SKM-1 treated with dmso at 0.1 percent for 144 hours (cell line): ENCODE measurements around the gene PTPRS.
"Not testable (repeated sequence)": the region's sequence is repeated elsewhere in the genome, so short reads cannot be mapped to it uniquely, and the experiment has no call there.

Experiments
- DNase-seq: peaks from one replicate; lab custom pipeline; 2025; ENCODE audit not compliant: unreplicated experiment; lab: John Stamatoyannopoulos, UW

Gene PTPRS

DNA sequence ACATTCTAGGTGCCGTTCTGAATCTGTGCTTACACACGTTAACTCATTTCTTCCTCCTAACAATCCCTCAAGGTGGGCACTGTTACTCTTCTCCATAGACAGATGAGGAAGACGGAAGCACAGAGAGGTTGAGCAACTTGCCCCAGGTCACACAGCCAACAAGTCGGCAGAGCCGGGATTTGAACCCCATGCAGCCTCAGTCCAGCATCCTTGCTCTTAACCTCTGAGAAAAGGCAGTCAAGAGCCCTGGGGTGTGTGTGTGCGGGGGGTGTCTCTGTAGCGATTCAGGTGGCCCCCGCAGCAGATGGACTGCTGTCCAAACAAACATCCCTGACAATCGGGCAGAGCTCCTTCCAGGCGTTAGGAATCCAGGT is 6.3 kb downstream of the PTPRS start:
- DNase-seq: no peak

DNA sequence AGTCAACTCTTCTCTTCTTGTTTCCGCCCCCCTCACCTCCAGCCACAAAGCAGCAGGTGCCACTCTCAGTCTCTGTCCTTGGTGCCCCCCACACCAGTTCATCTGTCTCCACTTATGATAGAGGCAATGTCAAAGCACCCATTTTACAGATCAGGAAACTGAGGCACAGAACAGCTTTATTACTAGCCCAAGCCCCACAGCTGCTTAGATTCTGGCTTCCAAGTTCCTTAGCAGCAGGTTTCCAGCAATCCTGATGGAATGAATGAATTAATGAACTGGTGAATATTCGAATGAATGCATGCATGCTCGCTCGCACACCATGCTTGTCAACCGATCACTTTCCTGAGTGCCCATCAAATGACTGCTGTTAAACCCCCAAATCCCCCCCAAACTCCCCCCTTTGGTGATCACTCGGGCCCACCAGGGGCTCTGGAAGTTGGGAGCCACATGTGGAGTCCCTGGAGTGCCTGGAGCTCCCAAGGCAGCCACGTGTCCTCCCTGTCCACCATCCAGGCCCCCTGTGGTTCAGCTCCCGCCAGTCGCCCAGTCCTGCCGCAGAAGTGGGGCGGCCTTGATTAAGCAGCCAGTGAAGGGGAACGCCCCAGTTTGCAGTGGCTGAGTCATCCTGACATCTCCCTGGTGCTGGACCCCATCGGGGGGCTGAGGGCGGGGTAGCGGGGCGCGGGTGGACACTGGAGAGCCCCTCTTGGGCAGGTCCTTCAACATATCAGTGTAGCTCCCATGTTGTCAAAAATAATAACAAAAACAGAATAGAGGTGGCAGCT is 6.8 kb downstream of the PTPRS start:
- DNase-seq: no peak

DNA sequence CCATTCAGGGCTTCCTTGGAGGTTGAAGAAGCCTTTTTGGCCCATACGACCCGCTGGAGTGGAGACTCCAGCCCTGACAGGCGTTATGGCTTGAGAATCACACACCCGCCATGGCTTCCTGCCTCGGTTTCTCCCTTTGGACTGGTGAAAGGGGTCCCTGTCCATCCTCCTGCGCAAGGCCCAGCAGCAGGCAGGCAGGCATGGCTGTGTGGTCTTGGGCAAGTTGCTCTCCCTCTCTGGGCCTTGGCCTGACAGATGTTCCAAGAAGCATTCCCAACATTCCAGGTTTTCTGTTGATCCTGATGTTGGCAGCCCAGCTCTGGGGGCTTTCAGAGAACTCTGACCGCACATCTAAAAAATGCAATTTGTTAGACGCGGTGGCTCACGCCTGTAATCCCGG is 8.1 kb downstream of the PTPRS start:
- DNase-seq: no peak

DNA sequence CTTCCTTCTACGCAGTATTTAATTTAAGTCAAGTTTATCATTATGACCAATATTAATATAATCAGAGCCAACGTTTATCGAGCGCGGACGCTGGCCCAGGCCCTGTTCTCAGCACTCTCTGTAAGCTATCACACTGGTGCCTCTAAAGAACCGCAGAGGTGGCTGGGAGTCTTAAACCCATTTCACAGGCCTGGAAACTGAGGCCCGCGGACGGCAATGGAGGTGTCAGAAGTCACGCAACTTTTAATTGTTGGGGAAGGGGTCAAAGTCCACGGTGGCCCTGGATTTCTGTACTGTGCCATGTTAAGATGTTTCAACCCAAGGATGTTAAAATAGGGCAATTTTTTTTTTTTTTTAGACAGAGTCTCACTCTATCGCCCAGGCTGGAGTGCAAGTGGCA is 8.8 kb downstream of the PTPRS start:
- no peak for DNase-seq

DNA sequence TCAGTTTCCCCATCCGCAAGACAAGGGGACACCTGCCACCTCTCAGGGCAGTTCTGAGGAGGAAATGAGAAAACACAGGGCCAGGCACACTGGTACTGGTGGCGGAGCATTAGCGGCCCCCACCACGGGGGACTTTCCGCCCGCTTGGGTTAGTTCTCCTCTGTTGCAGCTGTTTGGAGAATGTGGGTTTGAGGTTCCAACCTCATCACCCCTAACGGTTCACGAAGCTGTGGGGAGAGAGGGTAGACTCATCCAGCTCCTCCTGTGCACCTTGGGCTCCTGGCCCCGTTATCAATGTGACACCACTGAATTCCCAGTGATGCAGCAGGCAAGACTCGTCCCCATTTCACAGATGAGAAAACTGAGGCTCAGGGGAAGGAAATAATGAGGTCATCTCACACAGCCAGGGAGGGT is 10.3 kb downstream of the PTPRS start:
- no peak for DNase-seq

DNA sequence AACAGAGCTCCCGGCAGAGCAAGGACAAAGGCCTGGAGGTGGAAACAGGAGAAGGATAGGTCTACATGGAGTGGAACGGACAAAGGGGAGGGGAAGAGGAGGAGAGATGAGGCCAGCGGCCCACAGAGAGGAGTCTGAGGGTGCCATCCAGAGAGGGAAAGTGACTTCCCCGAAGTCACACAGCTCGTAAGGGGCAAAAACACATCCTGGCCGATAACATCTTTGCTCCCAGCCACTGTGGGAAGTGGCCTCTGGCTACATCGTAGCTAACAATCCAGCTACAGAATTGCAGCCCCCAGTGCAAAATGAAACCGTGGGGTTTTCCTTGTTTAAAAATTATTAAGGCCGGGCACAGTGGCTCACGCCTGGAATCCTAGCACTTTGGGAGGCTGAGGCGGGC is 11.5 kb downstream of the PTPRS start:
- DNase-seq: no peak

DNA sequence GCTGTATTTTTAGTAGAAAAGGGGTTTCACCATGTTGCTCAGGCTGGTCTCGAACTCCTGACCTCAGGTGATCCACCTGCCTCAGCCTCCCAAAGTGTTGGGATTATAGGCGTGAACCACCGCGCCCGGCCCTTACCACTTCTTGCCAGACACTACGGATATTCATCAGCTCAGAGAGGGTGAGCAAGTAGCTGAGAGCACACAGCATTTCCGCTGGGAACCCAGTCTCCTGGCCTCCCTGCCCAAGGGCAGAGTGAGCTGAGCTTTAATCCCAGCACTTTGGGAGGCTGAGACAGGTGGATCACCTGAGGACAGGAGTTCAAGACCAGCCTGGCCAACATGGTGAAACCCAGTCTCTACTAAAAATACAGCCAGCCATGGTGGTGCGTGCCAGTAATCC is 12.2 kb downstream of the PTPRS start:
- not testable (repeated sequence) for DNase-seq

DNA sequence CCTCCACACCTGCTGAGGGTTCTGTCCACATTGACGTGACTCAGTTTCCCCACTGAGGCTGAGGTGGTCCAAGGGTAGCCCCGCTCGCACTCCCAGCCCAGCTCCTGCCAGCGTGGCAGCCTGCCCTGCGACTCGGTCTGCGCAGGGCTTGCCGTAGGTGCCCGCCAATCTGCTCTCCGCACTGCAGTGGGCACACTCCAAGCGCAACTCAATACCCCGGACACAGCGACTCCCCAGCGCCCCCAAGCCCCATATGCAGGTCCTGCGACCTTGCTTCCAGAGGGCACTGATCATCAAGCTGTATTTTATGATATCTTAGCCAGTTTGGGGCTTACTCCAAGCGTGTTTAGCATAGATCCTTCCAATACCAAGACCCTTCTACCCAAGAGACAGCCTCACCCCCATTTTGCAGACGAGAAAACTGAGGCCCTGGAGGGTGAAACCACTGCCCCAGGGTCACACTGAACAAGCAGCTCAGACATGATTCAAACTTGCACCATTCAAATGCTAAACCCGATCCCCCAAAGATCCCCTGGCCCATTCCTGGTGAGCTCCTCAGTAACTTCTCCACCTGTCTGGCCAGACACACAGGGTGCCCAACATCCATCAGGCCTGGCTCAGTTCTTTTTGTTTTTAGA is 13.5 kb downstream of the PTPRS start:
- no peak for DNase-seq

DNA sequence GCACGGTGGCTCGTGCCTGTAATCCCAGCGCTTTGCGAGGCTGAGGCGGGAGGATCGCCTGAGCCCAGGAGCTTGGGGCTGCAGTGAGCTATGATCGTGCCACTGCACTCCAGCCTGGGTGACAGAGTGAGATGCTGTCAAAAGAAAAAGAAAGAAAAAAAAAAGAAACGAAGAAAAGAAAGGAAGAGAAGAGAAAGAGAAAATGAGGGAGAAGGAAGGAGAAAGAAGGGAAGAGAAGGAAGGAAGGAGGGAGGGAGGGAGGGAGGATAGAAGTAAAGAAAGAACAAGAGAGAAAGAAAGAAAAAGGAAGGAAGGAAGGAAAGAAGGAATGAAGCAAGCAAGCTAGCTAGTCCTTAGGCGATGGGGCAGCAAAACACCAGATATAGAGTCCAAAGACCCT is 14.1 kb downstream of the PTPRS start:
- no peak for DNase-seq

DNA sequence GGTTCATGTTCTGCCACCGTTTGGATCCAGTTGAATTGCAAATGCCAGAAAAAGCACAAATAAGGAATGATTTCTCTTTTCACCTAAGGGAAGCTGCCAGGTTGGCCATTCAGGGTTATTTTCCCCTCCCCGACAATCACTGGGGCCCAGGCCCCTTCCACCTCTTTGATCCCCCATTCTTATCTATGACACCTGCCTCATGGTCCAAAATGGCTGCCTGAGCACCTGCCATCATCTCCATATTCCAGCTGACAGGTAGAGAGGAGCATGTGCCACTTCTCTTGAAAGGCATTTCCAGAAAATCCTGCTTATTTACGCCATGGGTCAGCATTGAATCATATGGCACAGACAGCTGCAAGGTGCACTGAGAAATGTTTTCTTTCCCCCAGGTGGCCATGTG is 15.7 kb downstream of the PTPRS start:
- DNase-seq: no peak

DNA sequence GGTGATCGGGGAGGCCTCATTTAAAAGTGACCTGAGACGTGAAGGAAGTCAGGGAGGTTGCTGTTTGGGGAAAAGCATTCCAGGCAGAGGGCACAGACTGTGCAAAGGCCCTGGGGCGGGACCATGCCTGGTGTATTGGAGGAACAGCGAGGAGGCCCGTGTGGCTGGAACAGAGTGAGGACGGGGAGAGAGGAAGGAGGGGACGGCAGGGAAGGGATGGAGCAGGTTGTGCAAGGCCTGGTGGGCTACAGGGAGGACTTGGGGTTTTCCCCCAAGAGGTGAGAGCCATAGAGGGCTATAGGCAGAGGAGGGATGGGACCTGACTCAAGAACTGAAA is 17.2 kb downstream of the PTPRS start:
- no peak for DNase-seq

DNA sequence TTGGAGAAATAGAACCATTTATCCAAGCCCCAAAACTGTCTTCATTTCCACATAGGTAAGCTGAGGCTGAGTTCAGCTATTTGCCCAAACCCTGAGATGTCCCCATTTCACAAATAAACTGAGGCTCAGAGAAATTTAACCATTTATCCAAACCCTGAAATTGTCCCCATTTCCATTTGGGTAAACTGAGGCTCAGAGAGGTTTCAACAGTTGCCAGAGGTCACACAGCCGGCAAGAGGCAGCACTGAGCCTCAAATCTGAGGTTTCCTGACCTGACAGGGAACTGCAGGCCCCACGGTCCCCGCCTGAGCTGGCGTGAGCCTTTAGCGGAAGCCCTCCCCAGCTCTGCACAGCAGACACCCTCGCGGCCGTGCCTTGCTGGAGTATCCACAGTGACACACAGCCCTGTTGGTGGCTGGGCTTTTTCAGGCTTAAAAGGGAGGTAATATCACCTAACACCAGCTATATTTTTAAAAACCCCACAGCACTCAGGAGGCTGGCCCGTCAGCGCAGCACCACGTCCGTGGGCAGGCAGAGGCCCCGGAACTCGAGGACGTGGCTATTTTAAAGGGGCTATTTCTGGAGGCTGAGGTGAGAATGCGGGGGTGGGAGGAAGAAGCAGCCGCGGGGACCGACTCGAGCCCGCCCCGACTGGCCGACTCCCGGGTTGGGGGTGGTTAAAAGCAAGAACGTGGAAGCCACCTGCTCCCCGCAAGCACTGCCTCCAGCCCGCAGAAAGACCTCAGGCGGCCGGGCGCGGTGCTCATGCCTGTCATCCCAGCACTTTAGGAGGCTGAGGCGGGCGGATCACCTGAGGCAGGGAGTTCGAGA is 18.5 kb downstream of the PTPRS start:
- peak; percentile 39 for DNase-seq

DNA sequence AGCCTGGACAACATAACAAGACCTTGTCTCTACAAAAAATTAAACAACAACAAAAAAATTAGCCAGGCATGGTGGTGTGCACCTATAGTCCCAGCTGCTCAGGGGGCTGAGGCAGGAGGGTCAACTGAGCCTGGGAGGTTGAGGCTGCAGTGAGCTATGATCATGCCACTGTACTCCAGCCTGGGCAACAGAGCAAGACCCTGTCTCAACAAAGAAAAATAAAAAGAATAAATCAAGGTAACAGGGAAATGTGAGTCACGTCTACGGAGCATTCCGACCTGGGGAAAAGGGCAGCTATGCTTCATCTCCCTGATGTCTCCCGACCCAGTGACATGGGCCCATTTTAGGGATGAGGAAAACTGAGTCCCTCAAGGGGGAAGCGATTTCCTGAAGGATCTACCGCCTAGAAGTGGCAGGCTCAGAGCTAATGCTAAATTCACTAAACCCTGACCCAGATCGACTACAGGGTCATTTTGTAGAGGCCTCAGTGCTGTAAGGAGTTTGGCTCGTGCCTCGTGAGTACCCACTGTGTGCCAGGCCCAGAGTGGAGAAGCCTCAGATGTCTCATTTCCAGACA is 19.5 kb downstream of the PTPRS start:
- no peak for DNase-seq

DNA sequence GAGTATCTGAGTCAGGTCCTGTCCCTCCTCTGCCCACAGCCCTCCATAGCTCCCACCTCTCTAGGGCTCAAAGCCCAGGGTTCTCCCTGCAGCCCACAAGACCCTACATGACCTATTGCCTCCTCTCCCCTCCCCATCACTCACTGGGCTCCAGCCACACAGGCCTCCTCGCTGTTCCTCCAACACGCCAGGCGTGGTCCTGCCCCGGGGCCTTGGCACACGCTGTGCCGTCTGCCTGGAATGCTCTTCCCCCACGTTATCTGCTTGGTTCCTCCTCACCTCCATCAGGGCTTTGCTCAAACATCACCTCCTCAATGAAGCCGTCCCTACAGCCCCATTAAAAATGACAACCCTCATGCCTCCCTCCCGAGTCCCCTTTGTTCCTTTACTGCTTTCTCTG is 21.1 kb downstream of the PTPRS start:
- DNase-seq: no peak

DNA sequence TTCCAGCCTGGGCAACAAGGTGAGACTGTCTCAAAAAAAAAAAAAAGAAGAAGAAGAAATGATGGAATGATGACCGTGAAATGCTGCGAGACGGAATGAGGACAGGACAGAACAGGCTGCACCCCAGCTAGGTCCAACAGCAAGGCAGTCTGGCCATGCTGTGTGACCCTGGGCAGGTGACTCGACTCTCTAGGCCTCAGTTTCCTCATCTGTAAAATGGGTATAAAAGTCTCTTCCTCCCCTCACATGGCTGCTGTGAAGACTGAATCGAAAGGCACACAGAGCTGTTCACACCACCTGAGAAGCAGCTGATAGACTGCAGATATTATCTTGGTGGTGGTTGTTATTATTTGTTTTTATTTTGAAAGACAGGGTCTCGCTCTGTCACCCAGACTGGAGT is 22.3 kb downstream of the PTPRS start:
- DNase-seq: no peak

DNA sequence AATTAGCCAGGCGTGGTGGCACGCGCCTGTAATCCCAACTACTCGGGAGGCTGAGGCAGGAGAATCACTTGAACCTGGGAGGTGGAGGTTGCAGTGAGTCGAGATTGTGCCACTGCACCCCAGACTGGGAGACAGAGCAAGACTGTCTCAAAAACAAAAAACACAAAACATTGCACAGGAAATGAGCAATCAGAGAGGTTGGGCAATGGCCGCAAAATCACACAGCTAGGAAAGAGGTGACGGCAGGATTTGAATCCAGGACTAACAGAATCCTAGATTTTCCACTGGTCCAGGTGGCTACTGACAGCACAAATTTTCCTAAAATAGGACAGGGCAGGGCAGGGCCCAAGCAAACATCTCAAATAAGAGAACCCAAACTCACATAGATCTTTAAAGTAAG is 23.3 kb downstream of the PTPRS start:
- no peak for DNase-seq

DNA sequence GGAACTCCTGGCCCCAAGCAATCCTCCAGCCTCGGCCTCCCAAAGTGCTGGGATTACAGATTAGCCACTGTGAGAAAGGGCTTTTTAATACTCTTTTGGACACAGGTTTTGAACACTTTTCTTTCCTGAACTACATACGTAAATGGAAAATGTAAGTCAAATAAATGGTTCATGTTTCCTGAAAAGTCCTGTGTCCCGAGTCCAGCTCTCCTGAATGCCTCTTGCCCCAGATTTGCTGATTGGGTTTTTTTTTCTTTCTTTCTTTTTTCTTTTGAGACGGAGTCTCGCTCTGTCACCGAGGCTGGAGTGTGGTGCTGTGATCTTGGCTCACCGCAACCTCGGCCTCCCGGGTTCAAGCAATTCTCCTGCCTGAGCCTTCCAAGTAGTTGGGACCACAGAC is 24.5 kb downstream of the PTPRS start:
- DNase-seq: no peak

DNA sequence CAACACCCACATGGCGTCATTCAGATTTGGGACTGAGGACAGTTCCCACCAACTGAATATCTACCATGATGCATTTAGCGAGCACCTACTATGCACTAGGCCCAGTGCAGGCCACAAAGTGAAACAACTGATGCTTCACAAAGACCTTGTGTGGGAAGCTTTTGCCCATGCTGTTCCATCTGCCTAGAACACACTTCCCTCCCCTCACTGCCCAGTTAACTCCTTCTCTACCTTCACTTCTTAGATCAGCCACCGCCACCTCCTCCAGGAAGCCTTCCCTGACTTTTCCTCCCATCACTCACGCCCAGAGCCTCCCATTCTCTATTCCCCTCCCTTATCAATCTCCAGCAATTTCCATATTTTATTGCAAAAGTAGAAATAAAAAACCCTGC is 25.7 kb downstream of the PTPRS start:
- no peak for DNase-seq

DNA sequence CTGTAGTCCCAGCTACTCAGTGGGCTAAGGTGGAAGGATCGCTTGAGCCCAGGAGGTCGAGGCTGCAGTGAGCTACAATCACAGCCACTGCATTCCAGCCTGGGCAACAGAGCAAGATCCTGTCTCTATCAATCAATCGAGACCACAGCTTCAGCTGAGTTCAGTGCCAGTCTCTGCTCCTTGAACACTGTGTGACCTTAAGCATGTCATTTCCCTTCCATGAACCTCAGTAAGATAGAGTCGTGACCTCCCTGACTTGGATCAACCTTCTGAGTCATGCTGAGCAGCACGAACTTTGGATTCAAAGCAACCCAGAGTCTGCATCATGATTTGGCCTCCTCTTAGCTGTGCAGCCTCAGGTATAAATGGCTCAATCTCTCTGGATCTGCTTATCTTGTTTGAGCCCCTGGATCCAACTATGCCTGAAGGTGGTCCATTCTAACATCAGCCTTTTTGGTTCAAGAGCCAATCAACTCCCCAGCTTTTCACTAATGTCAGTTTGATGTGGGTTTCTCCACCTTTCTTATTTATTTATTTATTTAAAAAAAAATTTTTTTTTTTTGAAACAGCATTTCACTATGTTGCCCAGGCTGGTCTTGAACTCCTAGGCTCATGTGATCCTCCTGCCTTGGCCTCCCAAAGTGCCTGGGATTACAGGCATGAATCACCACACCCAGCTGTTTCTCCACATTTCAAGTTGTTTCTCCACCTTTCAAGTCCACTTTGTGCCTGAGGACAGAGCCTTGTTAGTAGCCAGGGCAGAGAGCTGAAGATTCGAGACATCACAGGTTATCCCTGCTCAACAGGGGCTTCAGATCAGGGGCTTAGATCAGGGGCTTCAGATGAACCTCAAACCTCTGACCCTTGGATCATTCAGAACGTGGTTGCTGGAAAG is 26.4 kb downstream of the PTPRS start:
- DNase-seq: no peak

DNA sequence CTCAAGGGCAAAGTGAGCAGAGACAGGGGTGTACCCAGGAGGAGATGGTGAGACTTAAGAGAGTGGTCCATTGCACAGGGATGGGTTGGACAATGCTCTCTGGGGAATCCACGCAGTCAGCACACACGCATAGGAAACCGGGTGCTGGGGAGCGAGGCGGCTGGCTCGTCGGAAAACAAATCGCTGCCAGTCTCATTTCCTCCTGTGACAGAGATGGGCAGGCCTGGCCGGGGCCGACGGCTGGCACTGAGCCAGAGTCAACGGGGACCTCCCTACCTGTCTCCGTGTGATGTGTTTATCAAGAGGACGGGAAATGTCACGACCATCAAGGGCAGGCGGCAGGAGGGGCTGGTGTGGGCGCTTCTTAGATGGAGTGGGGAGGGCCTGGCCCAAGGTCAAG is 27.3 kb downstream of the PTPRS start:
- DNase-seq: no peak

DNA sequence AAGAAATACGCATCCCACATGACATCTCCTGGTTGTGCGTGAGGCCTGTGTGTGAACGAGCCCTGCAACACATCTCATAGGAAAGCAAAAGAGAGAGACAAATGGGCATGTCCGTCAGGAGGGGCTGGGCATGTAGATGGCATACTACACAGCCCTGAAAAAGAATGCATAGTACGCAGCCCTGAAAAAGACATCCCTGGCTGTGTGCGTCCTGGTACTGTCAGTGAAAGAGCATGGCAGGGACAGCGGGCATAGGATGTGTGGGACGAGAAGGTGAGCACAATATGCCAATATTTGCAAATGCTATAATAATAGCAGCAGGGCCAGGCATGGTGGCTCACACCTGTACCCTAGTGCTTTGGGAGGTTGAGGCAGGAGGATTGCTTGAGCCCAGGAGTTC is 28.6 kb downstream of the PTPRS start:
- DNase-seq: no peak
